ENCODE measurements around the gene EFCAB9. TPM values are rescaled to one million over a fixed set of nuclear protein-coding genes. Genes with fewer than 3 reads are reported as not detected.
"Not testable (repeated sequence)": the region's sequence is repeated elsewhere in the genome, so short reads cannot be mapped to it uniquely, and the experiment has no call there.

EFCAB9 gene
- total RNA-seq, 3 donors from 2014 or later = not detected

DNA sequence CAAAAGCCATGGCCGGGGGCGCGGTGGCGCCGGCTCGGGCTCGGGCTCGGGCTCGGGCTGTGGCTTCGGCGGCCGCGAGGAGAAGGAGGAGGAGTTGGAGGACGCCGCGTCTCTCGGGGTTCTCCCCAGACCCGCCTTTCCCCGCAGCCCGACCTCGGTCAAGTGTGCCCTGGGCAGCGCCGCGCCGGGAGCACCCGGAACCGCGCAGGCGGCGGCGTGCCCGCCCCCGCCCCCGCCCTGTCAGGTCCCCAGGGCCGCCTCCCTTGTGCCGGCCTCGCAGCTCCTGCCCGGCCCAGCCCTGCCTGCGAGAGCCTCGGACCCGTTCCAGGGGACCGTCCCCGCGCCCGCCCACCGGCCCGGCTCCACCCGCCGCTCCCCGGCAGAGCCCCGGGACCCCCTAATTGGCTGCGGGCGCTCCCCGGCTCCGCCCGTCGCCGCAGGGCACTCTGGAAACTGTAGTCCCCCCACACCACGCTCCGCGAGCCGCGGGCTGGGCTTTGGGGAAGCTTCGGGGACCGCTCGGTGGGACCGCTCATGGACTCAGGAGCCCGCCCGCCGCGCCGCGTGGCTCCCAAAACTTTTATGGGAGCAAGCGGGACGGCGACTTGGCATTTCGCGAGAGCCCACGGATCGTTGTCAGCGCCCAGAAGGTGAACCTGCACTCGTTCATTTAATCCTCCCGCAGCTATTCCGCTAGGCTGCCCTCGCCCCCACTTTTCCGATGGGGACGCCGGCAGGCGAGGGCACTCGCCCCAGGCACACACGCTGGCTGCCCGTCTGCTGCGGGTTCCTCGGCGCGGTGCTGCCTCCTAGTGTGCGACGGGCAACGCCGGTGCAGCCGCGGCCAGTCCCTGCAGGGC, 5.7 kb upstream of the EFCAB9 start, which contains the start of gene STK10:
Gene STK10, minus strand, starts transcription at position 192 of the 860 bp plus-strand sequence. Its CDS starts 182 bp downstream, at position 10.
- H3K9me3 Mint-ChIP-seq = no peaks in the 10 kb centered on the region
- no peaks in the 10 kb centered on the region for H3K27me3 Mint-ChIP-seq (ENCODE audit: low read depth)
- DNase-seq (peak; percentile 87), ATAC-seq (peak; percentile 80 to 83)
- peaks cover 2% of the 10 kb centered on the region for H3K36me3 Mint-ChIP-seq (ENCODE audit: insufficient read depth)
- H3K4me3 Mint-ChIP-seq = peak within 1 kb of the TSS; percentile 99
- H3K4me1 Mint-ChIP-seq (ENCODE audit: low read depth) = peaks cover 31% of the 10 kb centered on the region

- Mint-ChIP-seq H3K27me3 (ENCODE audit: low read depth) (no peaks in the 10 kb centered on the region), H3K4me1 (ENCODE audit: low read depth) (peaks cover 23% of the 10 kb centered on the region), H3K9me3 (no peaks in the 10 kb centered on the region), H3K36me3 (ENCODE audit: insufficient read depth) (peaks cover 1% of the 10 kb centered on the region), H3K4me3 (peak overlapping the region; percentile 82)
- ATAC-seq (no peak), DNase-seq (no peak)
These were observed 4.9 kb upstream of the EFCAB9 start for GRCh38 chr5:172188893-172189692.

DNA sequence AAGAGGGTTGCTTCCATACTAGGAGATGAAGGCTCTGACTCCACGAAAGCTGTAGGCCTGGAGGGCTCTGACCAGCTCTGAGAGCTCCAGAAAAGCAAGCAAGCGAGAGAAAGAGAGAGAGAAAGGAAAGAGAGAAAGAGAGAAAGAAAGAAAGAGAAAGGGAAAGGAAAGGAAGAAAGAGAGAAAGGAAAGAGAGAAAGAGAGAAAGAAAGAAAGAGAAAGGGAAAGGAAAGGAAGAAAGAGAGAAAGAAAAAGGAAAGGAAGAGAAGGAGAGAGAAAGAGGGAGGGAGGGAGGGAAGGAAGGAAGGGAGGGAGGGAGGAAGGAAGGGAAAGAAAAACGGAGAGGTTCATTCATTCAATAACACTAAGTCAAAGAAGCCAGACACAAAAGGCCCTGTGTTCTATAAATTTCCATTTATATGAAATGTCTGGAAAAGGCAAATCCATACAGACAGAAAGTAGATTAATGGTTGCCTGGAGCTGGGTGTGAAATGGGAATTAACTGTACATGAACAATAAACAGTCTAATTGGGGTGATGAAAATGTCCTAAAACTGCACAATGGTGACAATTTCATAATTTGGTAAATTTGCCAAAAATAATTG, 4.2 kb upstream of the EFCAB9 start:
- no peaks in the 10 kb centered on the region for H3K27me3 Mint-ChIP-seq (ENCODE audit: low read depth)
- DNase-seq (no peak), ATAC-seq (no peak)
- H3K9me3 Mint-ChIP-seq = no peaks in the 10 kb centered on the region
- peaks cover 16% of the 10 kb centered on the region for H3K4me1 Mint-ChIP-seq (ENCODE audit: low read depth)
- H3K4me3 Mint-ChIP-seq = no peak overlapping the region
- H3K36me3 Mint-ChIP-seq (ENCODE audit: insufficient read depth) = peaks cover 1% of the 10 kb centered on the region

- H3K4me1 Mint-ChIP-seq (ENCODE audit: low read depth) = no peaks in the 10 kb centered on the region
These were observed 1.2 kb downstream of the EFCAB9 start for GRCh38 chr5:172194985-172195774.

GRCh38 chr5:172197775-172198174, 3.8 kb downstream of the EFCAB9 start:
- not testable (repeated sequence) for H3K27me3 Mint-ChIP-seq (ENCODE audit: low read depth); ATAC-seq; H3K36me3 Mint-ChIP-seq (ENCODE audit: insufficient read depth); H3K9me3 Mint-ChIP-seq; H3K4me1 Mint-ChIP-seq (ENCODE audit: low read depth); H3K4me3 Mint-ChIP-seq; DNase-seq

More at GRCh38 chr5:172194985-172195774, 1.2 kb downstream of the EFCAB9 start:
- H3K4me3 Mint-ChIP-seq = no peak overlapping the region
- no peak for ATAC-seq
- H3K9me3 Mint-ChIP-seq = no peaks in the 10 kb centered on the region
- H3K36me3 Mint-ChIP-seq (ENCODE audit: insufficient read depth) = no peaks in the 10 kb centered on the region
- no peak for DNase-seq
- no peaks in the 10 kb centered on the region for H3K27me3 Mint-ChIP-seq (ENCODE audit: low read depth)

GRCh38 chr5:172199446-172199845, 5.5 kb downstream of the EFCAB9 start:
- ATAC-seq = no peak
- no peaks in the 10 kb centered on the region for H3K36me3 Mint-ChIP-seq (ENCODE audit: insufficient read depth)
- no peaks in the 10 kb centered on the region for H3K27me3 Mint-ChIP-seq (ENCODE audit: low read depth)

GRCh38 chr5:172200476-172200875, 6.5 kb downstream of the EFCAB9 start:
- no peaks in the 10 kb centered on the region for H3K27me3 Mint-ChIP-seq (ENCODE audit: low read depth)
- no peaks in the 10 kb centered on the region for H3K36me3 Mint-ChIP-seq (ENCODE audit: insufficient read depth)
- DNase-seq (no peak), ATAC-seq (no peak)
- no peak overlapping the region for H3K4me3 Mint-ChIP-seq
- H3K9me3 Mint-ChIP-seq = no peaks in the 10 kb centered on the region
- H3K4me1 Mint-ChIP-seq (ENCODE audit: low read depth) = no peaks in the 10 kb centered on the region

More at GRCh38 chr5:172199446-172199845, 5.5 kb downstream of the EFCAB9 start:
- H3K4me3 Mint-ChIP-seq = no peak overlapping the region
- DNase-seq = no peak
- no peaks in the 10 kb centered on the region for H3K4me1 Mint-ChIP-seq (ENCODE audit: low read depth)
- H3K9me3 Mint-ChIP-seq = no peaks in the 10 kb centered on the region

GRCh38 chr5:172205984-172206383, 12.0 kb downstream of the EFCAB9 start:
- DNase-seq; H3K27me3 Mint-ChIP-seq (ENCODE audit: low read depth); H3K9me3 Mint-ChIP-seq; H3K36me3 Mint-ChIP-seq (ENCODE audit: insufficient read depth); ATAC-seq; H3K4me1 Mint-ChIP-seq (ENCODE audit: low read depth); H3K4me3 Mint-ChIP-seq: not testable (repeated sequence)

GRCh38 chr5:172207511-172207910, 13.5 kb downstream of the EFCAB9 start:
- Mint-ChIP-seq H3K4me1 (ENCODE audit: low read depth) (no peaks in the 10 kb centered on the region), H3K9me3 (no peaks in the 10 kb centered on the region), H3K36me3 (ENCODE audit: insufficient read depth) (peaks cover 11% of the 10 kb centered on the region), H3K4me3 (no peak overlapping the region), H3K27me3 (ENCODE audit: low read depth) (no peaks in the 10 kb centered on the region)
- ATAC-seq = no peak
- DNase-seq = no peak

GRCh38 chr5:172209714-172210113, 15.7 kb downstream of the EFCAB9 start:
- no peaks in the 10 kb centered on the region for H3K9me3 Mint-ChIP-seq
- no peaks in the 10 kb centered on the region for H3K4me1 Mint-ChIP-seq (ENCODE audit: low read depth)
- no peak overlapping the region for H3K4me3 Mint-ChIP-seq
- H3K36me3 Mint-ChIP-seq (ENCODE audit: insufficient read depth) = peaks cover 15% of the 10 kb centered on the region
- H3K27me3 Mint-ChIP-seq (ENCODE audit: low read depth) = no peaks in the 10 kb centered on the region
- ATAC-seq = no peak
- DNase-seq = no peak

GRCh38 chr5:172211676-172212075, 17.7 kb downstream of the EFCAB9 start:
- Mint-ChIP-seq H3K4me3 (no peak overlapping the region), H3K4me1 (ENCODE audit: low read depth) (no peaks in the 10 kb centered on the region), H3K27me3 (ENCODE audit: low read depth) (no peaks in the 10 kb centered on the region), H3K9me3 (no peaks in the 10 kb centered on the region), H3K36me3 (ENCODE audit: insufficient read depth) (peaks cover 23% of the 10 kb centered on the region)
- DNase-seq (no peak), ATAC-seq (no peak)

- Mint-ChIP-seq H3K4me3 (no peak overlapping the region), H3K36me3 (ENCODE audit: insufficient read depth) (peaks cover 28% of the 10 kb centered on the region), H3K9me3 (peaks cover 3% of the 10 kb centered on the region), H3K4me1 (ENCODE audit: low read depth) (no peaks in the 10 kb centered on the region), H3K27me3 (ENCODE audit: low read depth) (no peaks in the 10 kb centered on the region)
- no peak for ATAC-seq
- DNase-seq = no peak
These were observed 19.2 kb downstream of the EFCAB9 start for GRCh38 chr5:172213126-172213525.

DNA sequence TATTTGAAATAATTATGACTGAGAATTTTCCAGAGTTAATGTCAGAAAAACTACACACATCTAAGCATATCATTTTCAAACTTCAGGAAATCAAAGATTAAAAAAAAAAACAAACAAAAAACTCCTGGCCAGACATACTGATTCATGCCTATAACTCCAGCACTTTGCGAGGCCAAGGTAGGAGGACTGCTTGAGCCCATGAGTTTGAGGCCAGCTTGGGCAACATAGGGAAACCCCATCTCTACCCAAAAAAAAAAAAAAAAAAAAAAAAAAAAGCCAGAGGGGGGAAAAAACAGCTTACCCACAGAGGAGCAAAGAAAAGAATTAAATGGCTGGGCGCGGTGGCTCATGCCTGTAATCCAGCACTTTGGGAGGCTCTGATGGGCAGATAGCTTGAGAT, 22.4 kb downstream of the EFCAB9 start:
- ATAC-seq = no peak
- Mint-ChIP-seq H3K4me1 (ENCODE audit: low read depth) (no peaks in the 10 kb centered on the region), H3K36me3 (ENCODE audit: insufficient read depth) (peaks cover 40% of the 10 kb centered on the region)

DNA sequence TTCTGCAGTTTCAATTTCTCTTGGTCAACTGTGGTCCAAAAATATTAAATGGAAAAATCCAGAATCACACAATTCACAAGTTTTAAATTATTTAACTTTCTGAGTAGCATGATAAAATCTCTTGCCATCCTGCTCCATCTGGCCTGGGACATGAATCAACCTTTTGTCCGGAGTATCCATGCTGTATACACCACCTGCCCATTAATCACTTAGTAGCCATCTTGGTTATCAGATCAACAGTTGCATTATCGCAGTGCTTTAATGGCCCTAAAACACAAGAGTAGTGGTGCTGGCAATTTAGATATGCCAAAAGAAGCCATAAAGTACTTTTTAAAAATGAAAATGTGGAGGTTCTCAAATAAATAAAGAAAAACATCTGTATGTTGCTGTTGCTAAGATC, 25.3 kb downstream of the EFCAB9 start:
- Mint-ChIP-seq H3K36me3 (ENCODE audit: insufficient read depth) (peaks cover 44% of the 10 kb centered on the region), H3K4me1 (ENCODE audit: low read depth) (peaks cover 16% of the 10 kb centered on the region), H3K9me3 (peaks cover 8% of the 10 kb centered on the region), H3K27me3 (ENCODE audit: low read depth) (no peaks in the 10 kb centered on the region), H3K4me3 (no peak overlapping the region)
- ATAC-seq (no peak), DNase-seq (no peak)

More for the DNA sequence above, 22.4 kb downstream of the EFCAB9 start:
- DNase-seq = no peak
- H3K4me3 Mint-ChIP-seq = no peak overlapping the region
- no peaks in the 10 kb centered on the region for H3K27me3 Mint-ChIP-seq (ENCODE audit: low read depth)
- peaks cover 8% of the 10 kb centered on the region for H3K9me3 Mint-ChIP-seq

All from activated T-cell treated with anti-CD3 and anti-CD28 coated beads, Interleukin-2, amount 50 U/mL, for 4 hours (primary cell).